ENCODE data around the gene CHADL.
A peak's percentile ranks its signal among the peaks of the same experiment; 100 is the strongest.

DNA sequence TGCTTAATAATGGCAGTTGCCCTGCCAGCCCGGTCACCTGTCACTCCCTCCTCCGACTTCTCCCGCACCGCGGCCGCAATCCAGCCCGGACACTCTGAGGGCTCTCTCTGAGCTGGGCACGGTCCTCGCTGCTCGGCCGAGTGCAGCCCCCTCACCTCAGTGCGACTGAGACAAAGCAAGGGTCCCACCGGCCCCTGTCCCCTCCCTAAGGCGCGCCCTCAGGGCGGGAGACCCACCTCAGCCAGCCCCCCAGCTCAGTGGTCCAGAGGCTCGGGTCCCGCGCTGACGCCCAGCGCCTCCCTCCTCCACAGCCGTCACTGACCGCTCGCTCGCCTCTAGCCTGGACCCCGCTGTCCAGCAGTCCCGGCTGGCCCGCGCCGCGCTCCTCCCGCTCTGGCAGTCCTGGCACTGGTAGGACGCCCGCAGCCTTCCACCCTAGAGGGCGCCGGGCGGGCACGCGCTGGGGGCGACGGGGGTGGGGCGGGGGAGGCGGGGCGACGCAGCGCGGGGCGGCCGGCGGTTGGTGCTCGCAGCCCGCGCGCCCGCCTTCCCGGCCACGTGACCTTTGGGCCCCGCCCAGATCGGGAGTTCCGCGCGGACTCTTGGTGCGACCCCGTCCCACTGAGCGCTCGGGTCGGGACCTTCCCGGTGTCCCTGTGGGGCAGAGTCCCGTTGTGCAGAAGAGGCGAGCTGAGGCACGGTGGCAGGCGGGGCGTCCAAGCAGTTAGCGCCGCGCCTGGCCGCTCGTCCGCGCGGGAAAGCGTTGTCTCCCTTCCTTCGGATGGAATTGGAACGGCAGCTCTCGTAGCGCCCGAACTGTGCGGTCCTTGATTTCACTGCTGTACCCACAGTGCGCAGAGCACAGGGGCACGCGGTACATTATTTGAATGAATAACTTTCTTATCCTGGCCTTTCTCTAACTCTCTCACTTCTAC is 43.4 kb downstream of the CHADL start:
- TF ChIP-seq GATAD2B (conservative IDR thresholded peaks at IDR 0.05; ENCODE audit: low read depth) = peak; percentile 25; the same call in 1 of the 2 replicates
- TF ChIP-seq POLR2A (IDR thresholded peaks at IDR 0.05; ENCODE audit: low read depth, low read length) = no peak
- TF ChIP-seq MXI1 (IDR thresholded peaks at IDR 0.05; ENCODE audit: low read depth, low read length) = peak; percentile 21; the same call in 1 of the 2 replicates
- TF ChIP-seq, protein P1, sequence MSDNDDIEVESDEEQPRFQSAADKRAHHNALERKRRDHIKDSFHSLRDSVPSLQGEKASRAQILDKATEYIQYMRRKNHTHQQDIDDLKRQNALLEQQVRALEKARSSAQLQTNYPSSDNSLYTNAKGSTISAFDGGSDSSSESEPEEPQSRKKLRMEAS (IDR thresholded peaks at IDR 0.05; ENCODE audit: low read depth, low read length) = no peak; the same call in 1 of the 2 replicates
- TF ChIP-seq, protein P2, sequence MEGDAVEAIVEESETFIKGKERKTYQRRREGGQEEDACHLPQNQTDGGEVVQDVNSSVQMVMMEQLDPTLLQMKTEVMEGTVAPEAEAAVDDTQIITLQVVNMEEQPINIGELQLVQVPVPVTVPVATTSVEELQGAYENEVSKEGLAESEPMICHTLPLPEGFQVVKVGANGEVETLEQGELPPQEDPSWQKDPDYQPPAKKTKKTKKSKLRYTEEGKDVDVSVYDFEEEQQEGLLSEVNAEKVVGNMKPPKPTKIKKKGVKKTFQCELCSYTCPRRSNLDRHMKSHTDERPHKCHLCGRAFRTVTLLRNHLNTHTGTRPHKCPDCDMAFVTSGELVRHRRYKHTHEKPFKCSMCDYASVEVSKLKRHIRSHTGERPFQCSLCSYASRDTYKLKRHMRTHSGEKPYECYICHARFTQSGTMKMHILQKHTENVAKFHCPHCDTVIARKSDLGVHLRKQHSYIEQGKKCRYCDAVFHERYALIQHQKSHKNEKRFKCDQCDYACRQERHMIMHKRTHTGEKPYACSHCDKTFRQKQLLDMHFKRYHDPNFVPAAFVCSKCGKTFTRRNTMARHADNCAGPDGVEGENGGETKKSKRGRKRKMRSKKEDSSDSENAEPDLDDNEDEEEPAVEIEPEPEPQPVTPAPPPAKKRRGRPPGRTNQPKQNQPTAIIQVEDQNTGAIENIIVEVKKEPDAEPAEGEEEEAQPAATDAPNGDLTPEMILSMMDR (IDR thresholded peaks at IDR 0.05 in 2 of 3, conservative IDR thresholded peaks at IDR 0.05 in 1 of 3; ENCODE audit: control insufficient read depth in 2 of 3, extremely low read depth in 1 of 3, insufficient read depth in 1 of 3, low read depth in 3 of 3, low read length in 3 of 3) = peak in 1 of 3 experiments; percentile 9; a peak in 1 of 6 replicates
- TF ChIP-seq HCFC1 (IDR thresholded peaks at IDR 0.05; ENCODE audit: low read length) = no peak
- TF ChIP-seq EGR1 (IDR thresholded peaks at IDR 0.05; ENCODE audit: borderline replicate concordance in 1 of 2, low read depth in 2 of 2, low read length in 2 of 2) = no peak
- no peak for TF ChIP-seq ZZZ3 (IDR thresholded peaks at IDR 0.05; ENCODE audit: control insufficient read depth, insufficient read length, low read depth)
